HG03432 (cell line): ENCODE data around the gene ABCC6.
"Not testable (repeated sequence)": the region's sequence is repeated elsewhere in the genome, so short reads cannot be mapped to it uniquely, and the experiment has no call there.

ENCODE experiments used
- ATAC-seq: cut with Tn5 transposase; IDR thresholded peaks from one replicate; pipeline ENCODE4 v1.9.1; 2021; ENCODE audit warnings: mild to moderate bottlenecking, moderate library complexity; ENCODE audit not compliant: unreplicated experiment

The ABCC6 gene

GRCh38 chr16:16222850-16223661, at the start of gene ABCC6:
Gene ABCC6 (minus strand): TSS chr16:16223494. CDS start chr16:16223434, 60 bp downstream.
- not testable (repeated sequence) for ATAC-seq

GRCh38 chr16:16272573-16273221, 49.4 kb upstream of the ABCC6 start:
- ATAC-seq = not testable (repeated sequence)

GRCh38 chr16:16271658-16272057, 48.4 kb upstream of the ABCC6 start:
- ATAC-seq = not testable (repeated sequence)

- not testable (repeated sequence) for ATAC-seq
These were observed 45.0 kb upstream of the ABCC6 start for GRCh38 chr16:16268185-16268808.

- ATAC-seq = not testable (repeated sequence)
These were observed 44.4 kb upstream of the ABCC6 start for GRCh38 chr16:16267708-16268107.

- not testable (repeated sequence) for ATAC-seq
These were observed 41.8 kb upstream of the ABCC6 start for GRCh38 chr16:16265044-16265443.

- ATAC-seq = not testable (repeated sequence)
These were observed 40.7 kb upstream of the ABCC6 start for GRCh38 chr16:16263947-16264346.

- not testable (repeated sequence) for ATAC-seq
These were observed 39.8 kb upstream of the ABCC6 start for GRCh38 chr16:16262954-16263555.

- not testable (repeated sequence) for ATAC-seq
These were observed 36.7 kb upstream of the ABCC6 start for GRCh38 chr16:16259971-16260370.

- ATAC-seq = not testable (repeated sequence)
These were observed 35.5 kb upstream of the ABCC6 start for GRCh38 chr16:16258822-16259221.

- not testable (repeated sequence) for ATAC-seq
These were observed 34.1 kb upstream of the ABCC6 start for GRCh38 chr16:16257301-16257923.

- not testable (repeated sequence) for ATAC-seq
These were observed 29.1 kb upstream of the ABCC6 start for GRCh38 chr16:16252377-16252776.

GRCh38 chr16:16249621-16250330, 26.5 kb upstream of the ABCC6 start:
- not testable (repeated sequence) for ATAC-seq

- ATAC-seq = not testable (repeated sequence)
These were observed 24.1 kb upstream of the ABCC6 start for GRCh38 chr16:16247439-16247838.

- not testable (repeated sequence) for ATAC-seq
These were observed 23.4 kb upstream of the ABCC6 start for GRCh38 chr16:16246578-16247262.

- ATAC-seq = not testable (repeated sequence)
These were observed 20.6 kb upstream of the ABCC6 start for GRCh38 chr16:16243886-16244285.

GRCh38 chr16:16240667-16241066, 17.4 kb upstream of the ABCC6 start:
- not testable (repeated sequence) for ATAC-seq

- not testable (repeated sequence) for ATAC-seq
These were observed 14.4 kb upstream of the ABCC6 start for GRCh38 chr16:16237738-16238137.

GRCh38 chr16:16237071-16237470, 13.8 kb upstream of the ABCC6 start:
- not testable (repeated sequence) for ATAC-seq
